HEK293 (cell line): ENCODE data around the gene CALCOCO1.
A peak's percentile ranks its signal among the peaks of the same experiment; 100 is the strongest.

Experiments used
- CTCF ChIA-PET: fragments of 350-600 bp; formaldehyde crosslinking; extraction: SDS; loops from one replicate; lab custom pipeline; 2021; ENCODE audit warnings: antibody characterized with exemption; lab: Yijun Ruan, JAX
- POLR2A ChIA-PET: fragments of 300-600 bp; formaldehyde crosslinking; extraction: SDS; loops from one replicate; lab custom pipeline; 2020; ENCODE audit warnings: antibody characterized with exemption, inconsistent platforms; lab: Yijun Ruan, JAX
- H3K27ac ChIP-seq: fragments of 200-500 bp; sonication (Bioruptor generic); 2 replicates; pipeline ENCODE4 v1.5.1; 2014; ENCODE audit warnings: low read depth, low read length, control low read depth, inconsistent platforms; ENCODE audit errors: extremely low read depth
- H3K36me3 ChIP-seq, 2 experiments: fragments of 200-500 bp in 1 of 2; sonication (Bioruptor generic) in 1 of 2; 1 replicate in 1 of 2; 2 replicates in 1 of 2; pipeline ENCODE4 v1.5.1; 2014 to 2017; ENCODE audit warnings: inconsistent platforms in 2 of 2, low read length in 2 of 2; ENCODE audit not compliant: control insufficient read depth in 2 of 2, insufficient read depth in 1 of 2
- H3K4me1 ChIP-seq: fragments of 200-500 bp; sonication (Bioruptor generic); 2 replicates; pipeline ENCODE4 v1.5.1; 2014; ENCODE audit warnings: mild to moderate bottlenecking, low read length, inconsistent platforms; ENCODE audit not compliant: control insufficient read depth, insufficient read depth
- H3K4me3 ChIP-seq: 2 replicates; pipeline ENCODE4 v1.5.1; 2011; ENCODE audit warnings: low read depth, mild to moderate bottlenecking, control low read depth, low read length, moderate library complexity
- H3K9me3 ChIP-seq: fragments of 200-500 bp; sonication (Bioruptor generic); 2 replicates; pipeline ENCODE4 v1.5.1; 2014; ENCODE audit warnings: low read depth, low read length, inconsistent platforms; ENCODE audit not compliant: control insufficient read depth, insufficient read depth
- EGR2 ChIP-seq: fragments of 450-650 bp; formaldehyde crosslinking; IDR thresholded peaks from 2 replicates; pipeline ENCODE4 v1.5.1; 2016; ENCODE audit warnings: low read depth, missing biosample characterization, missing genetic modification characterization
- MYNN ChIP-seq: fragments of 450-650 bp; formaldehyde crosslinking; IDR thresholded peaks from 2 replicates; pipeline ENCODE4 v1.5.1; 2016; ENCODE audit warnings: missing biosample characterization, missing genetic modification characterization, borderline replicate concordance
- OSR2 ChIP-seq: fragments of 450-650 bp; formaldehyde crosslinking; IDR thresholded peaks from 2 replicates; pipeline ENCODE4 v1.5.1; 2016; ENCODE audit warnings: missing biosample characterization, missing genetic modification characterization
- PATZ1 ChIP-seq: fragments of 450-650 bp; formaldehyde crosslinking; IDR thresholded peaks from 2 replicates; pipeline ENCODE4 v1.5.1; 2016; ENCODE audit warnings: missing biosample characterization, missing genetic modification characterization
- SCRT1 ChIP-seq: fragments of 450-650 bp; formaldehyde crosslinking; IDR thresholded peaks from 2 replicates; pipeline ENCODE4 v1.5.1; 2016; ENCODE audit warnings: missing biosample characterization, missing genetic modification characterization, borderline replicate concordance
- SCRT2 ChIP-seq: fragments of 450-650 bp; formaldehyde crosslinking; IDR thresholded peaks from 2 replicates; pipeline ENCODE4 v1.5.1; 2016; ENCODE audit warnings: missing biosample characterization, missing genetic modification characterization
- TRIM28 ChIP-seq: IDR thresholded peaks from 2 replicates; pipeline ENCODE4 v1.6.1; 2011; ENCODE audit warnings: low read length, control low read depth, borderline replicate concordance
- ZBTB8A ChIP-seq: fragments of 450-650 bp; formaldehyde crosslinking; IDR thresholded peaks from 2 replicates; pipeline ENCODE4 v1.5.1; 2016; ENCODE audit warnings: missing biosample characterization, missing genetic modification characterization
- ZIC2 ChIP-seq: fragments of 450-650 bp; formaldehyde crosslinking; IDR thresholded peaks from 2 replicates; pipeline ENCODE4 v1.5.1; 2016; ENCODE audit warnings: missing biosample characterization, missing genetic modification characterization
- ZNF10 ChIP-seq: fragments of 450-650 bp; formaldehyde crosslinking; IDR thresholded peaks from 2 replicates; pipeline ENCODE4 v1.5.1; 2017; ENCODE audit warnings: missing biosample characterization, missing genetic modification characterization
- ZNF132 ChIP-seq: fragments of 450-650 bp; formaldehyde crosslinking; IDR thresholded peaks from 2 replicates; pipeline ENCODE4 v1.5.1; 2017; ENCODE audit warnings: missing biosample characterization, missing genetic modification characterization, borderline replicate concordance
- ZNF211 ChIP-seq: fragments of 450-650 bp; formaldehyde crosslinking; IDR thresholded peaks from 2 replicates; pipeline ENCODE4 v1.5.1; 2016; ENCODE audit warnings: low read depth, missing biosample characterization, missing genetic modification characterization
- ZNF366 ChIP-seq: fragments of 450-650 bp; formaldehyde crosslinking; conservative IDR thresholded peaks from 2 replicates; pipeline ENCODE4 v1.5.1; 2016; ENCODE audit warnings: missing biosample characterization, missing genetic modification characterization
- ZNF398 ChIP-seq: fragments of 450-650 bp; formaldehyde crosslinking; IDR thresholded peaks from 2 replicates; pipeline ENCODE4 v1.5.1; 2017; ENCODE audit warnings: missing biosample characterization, missing genetic modification characterization
- ZNF416 ChIP-seq: fragments of 450-650 bp; formaldehyde crosslinking; IDR thresholded peaks from 2 replicates; pipeline ENCODE4 v1.5.1; 2016; ENCODE audit warnings: missing biosample characterization, missing genetic modification characterization
- ZNF548 ChIP-seq: fragments of 450-650 bp; formaldehyde crosslinking; IDR thresholded peaks from 2 replicates; pipeline ENCODE4 v1.5.1; 2016; ENCODE audit warnings: missing biosample characterization, missing genetic modification characterization
- ZNF580 ChIP-seq: fragments of 450-650 bp; formaldehyde crosslinking; IDR thresholded peaks from 2 replicates; pipeline ENCODE4 v1.5.1; 2016; ENCODE audit warnings: missing biosample characterization, missing genetic modification characterization
- ZNF600 ChIP-seq: fragments of 450-650 bp; formaldehyde crosslinking; IDR thresholded peaks from 2 replicates; pipeline ENCODE4 v1.5.1; 2016; ENCODE audit warnings: missing biosample characterization, missing genetic modification characterization
- ZNF664 ChIP-seq: fragments of 450-650 bp; formaldehyde crosslinking; IDR thresholded peaks from 2 replicates; pipeline ENCODE4 v1.5.1; 2016; ENCODE audit warnings: missing biosample characterization, missing genetic modification characterization
- TF ChIP-seq, protein P1 (sequence below): fragments of 450-650 bp; formaldehyde crosslinking; IDR thresholded peaks from 2 replicates; pipeline ENCODE4 v1.5.1; 2016; ENCODE audit warnings: missing biosample characterization, missing genetic modification characterization

Gene CALCOCO1

DNA sequence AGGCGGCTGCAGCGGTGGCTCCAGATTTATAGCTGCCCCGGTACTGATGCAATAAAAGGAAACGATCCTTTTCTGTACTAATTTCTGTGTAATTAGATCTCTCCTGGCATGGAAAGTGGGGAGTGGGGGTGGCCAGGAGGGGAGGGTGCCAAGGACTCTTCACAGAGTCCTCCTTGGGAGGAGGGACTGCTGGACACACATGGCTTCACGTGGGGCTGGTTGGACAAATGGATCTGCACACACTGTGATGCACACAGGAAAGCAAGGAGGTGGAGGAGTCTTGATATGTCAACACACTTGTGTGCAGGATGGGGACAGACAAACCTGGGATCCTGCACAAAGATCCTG is 27.6 kb downstream of the CALCOCO1 start (continued):
- TF ChIP-seq TRIM28 (no peak), ZNF398 (tag by site-specific recombination) (peak; percentile 85), ZNF10 (tag by site-specific recombination) (no peak), ZIC2 (tag by site-specific recombination) (peak; percentile 24; the same call in 1 of the 2 replicates), ZNF366 (tag by site-specific recombination) (0 out of 2 replicates have a peak, but pooled peaks have one; percentile 15), PATZ1 (tag by site-specific recombination) (peak; percentile 76), ZNF600 (peak; percentile 81)

DNA sequence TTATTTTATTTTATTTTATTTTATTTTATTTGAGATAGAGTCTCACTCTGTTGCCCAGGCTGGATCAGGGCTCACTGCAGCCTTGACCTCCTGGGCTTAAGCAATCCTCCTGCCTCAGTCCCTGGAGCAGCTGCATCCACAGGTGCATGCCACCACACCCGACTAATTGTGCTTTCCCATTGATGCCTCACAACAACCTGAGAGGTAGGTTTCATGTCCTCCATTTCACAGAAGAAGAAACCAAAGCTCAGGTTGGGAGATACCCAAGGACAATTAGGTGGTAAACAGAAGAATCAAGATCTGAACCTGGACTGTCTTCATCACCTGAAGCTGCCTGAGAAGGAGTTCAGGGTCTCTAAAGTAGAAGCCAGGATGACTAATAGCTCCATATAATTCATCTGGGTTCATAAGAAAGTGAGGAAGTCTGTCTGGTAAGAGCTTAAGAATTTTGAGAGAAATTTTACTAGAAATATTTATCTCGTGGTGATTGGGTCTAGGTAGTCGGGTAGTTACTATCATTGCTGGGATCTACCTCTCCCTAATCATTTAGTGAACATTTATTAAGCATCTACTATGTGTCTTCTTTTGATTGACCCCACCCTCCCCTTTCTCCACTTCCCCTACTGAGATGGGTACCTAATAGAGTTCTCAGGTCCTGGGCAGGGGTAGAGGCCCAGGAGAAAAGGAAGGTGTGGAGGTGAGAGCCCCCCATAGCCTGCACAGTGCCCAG is 28.1 kb downstream of the CALCOCO1 start:
- peaks cover 6% of the 10 kb centered on the region for H3K4me1 ChIP-seq
- TF ChIP-seq ZNF416 (tag by site-specific recombination), result no peak
- no peak for TF ChIP-seq MYNN
- TF ChIP-seq ZNF132 (tag by site-specific recombination), result no peak
- TF ChIP-seq ZBTB8A, result 0 out of 2 replicates have a peak, but pooled peaks have one; percentile 26
- no peak for TF ChIP-seq EGR2
- no peak for TF ChIP-seq OSR2 (tag by site-specific recombination)
- peak; percentile 91 for TF ChIP-seq SCRT2 (tag by site-specific recombination)
- 0 out of 2 replicates have a peak, but pooled peaks have one; percentile 49 for TF ChIP-seq SCRT1 (tag by site-specific recombination)
- TF ChIP-seq, protein P1, sequence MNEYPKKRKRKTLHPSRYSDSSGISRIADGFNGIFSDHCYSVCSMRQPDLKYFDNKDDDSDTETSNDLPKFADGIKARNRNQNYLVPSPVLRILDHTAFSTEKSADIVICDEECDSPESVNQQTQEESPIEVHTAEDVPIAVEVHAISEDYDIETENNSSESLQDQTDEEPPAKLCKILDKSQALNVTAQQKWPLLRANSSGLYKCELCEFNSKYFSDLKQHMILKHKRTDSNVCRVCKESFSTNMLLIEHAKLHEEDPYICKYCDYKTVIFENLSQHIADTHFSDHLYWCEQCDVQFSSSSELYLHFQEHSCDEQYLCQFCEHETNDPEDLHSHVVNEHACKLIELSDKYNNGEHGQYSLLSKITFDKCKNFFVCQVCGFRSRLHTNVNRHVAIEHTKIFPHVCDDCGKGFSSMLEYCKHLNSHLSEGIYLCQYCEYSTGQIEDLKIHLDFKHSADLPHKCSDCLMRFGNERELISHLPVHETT (tag by site-specific recombination), result no peak
- TF ChIP-seq ZNF664, result peak; percentile 95
- no peak for TF ChIP-seq ZNF580 (tag by site-specific recombination)
- no peak for TF ChIP-seq ZNF211 (tag by site-specific recombination)
- TF ChIP-seq ZNF548 (tag by site-specific recombination), result no peak
- TF ChIP-seq, all 188 proteins: peak for 4
- no peaks in the 10 kb centered on the region for H3K9me3 ChIP-seq
- no peak overlapping the region for H3K27ac ChIP-seq
- no peaks in the 10 kb centered on the region for H3K36me3 ChIP-seq
- no peak overlapping the region for H3K4me3 ChIP-seq
- CTCF ChIA-PET, result interaction anchor here (0.6 to 29.1 kb wide), 9 partner anchors 9 to 534 kb away, joined by 3 to 915 read pairs (median 4); no protein-coding TSS in a partner anchor
- POLR2A ChIA-PET, result interaction anchor here (0.9 kb wide), 1 partner anchor 35 kb away, joined by 3 read pairs; no protein-coding TSS in a partner anchor
